GM18951 (cell line): ENCODE results near the gene CCDC112.

ENCODE experiments used
- POLR2A ChIP-seq: IDR thresholded peaks from 4 replicates; pipeline ENCODE4 v1.6.1; 2011; ENCODE audit warnings: mild to moderate bottlenecking; ENCODE audit not compliant: insufficient read length, insufficient read depth; ENCODE audit errors: extremely low read depth
- in situ Hi-C: fragments of 300-500 bp; cut with MboI; formaldehyde crosslinking; loops from one replicate; pipeline ENCODE4 v1.12.0; 2022; ENCODE audit warnings: low sequenced_read_pairs, mixed read lengths, inconsistent platforms; ENCODE audit not compliant: unreplicated experiment

The CCDC112 gene

GRCh38 chr5:115263078-115263380 is 33.4 kb downstream of the CCDC112 start:
- in situ Hi-C loops, result no loop called here
- TF ChIP-seq POLR2A, result no peak

- TF ChIP-seq POLR2A, result peak; percentile 85
- in situ Hi-C loops, result no loop called here
These were observed 34.0 kb downstream of the CCDC112 start, which contains the start of gene PGGT1B for GRCh38 chr5:115262321-115263077. Gene PGGT1B (minus strand): TSS chr5:115262877. CDS start chr5:115262851, 26 bp downstream.

- no peak for TF ChIP-seq POLR2A
- in situ Hi-C loops, result no loop called here
These were observed 34.5 kb downstream of the CCDC112 start for GRCh38 chr5:115262011-115262320.

- TF ChIP-seq POLR2A, result no peak
- in situ Hi-C loops, result no loop called here
These were observed 36.2 kb downstream of the CCDC112 start for GRCh38 chr5:115260248-115260647.

GRCh38 chr5:115257981-115258380 is 38.5 kb downstream of the CCDC112 start:
- in situ Hi-C loops, result no loop called here
- TF ChIP-seq POLR2A, result no peak

GRCh38 chr5:115249379-115249778 is 47.1 kb downstream of the CCDC112 start:
- in situ Hi-C loops, result loop anchor here (10.0 kb wide), 1 partner anchor 155 kb away; no protein-coding TSS in a partner anchor

GRCh38 chr5:115246361-115246991 is 50.0 kb downstream of the CCDC112 start:
- in situ Hi-C loops, result loop anchor here (10.0 kb wide), 1 partner anchor 152 kb away; no protein-coding TSS in a partner anchor
- no peak for TF ChIP-seq POLR2A

GRCh38 chr5:115243412-115243811 is 53.0 kb downstream of the CCDC112 start:
- TF ChIP-seq POLR2A, result no peak
- in situ Hi-C loops, result loop anchor here (10.0 kb wide), 1 partner anchor 149 kb away; no protein-coding TSS in a partner anchor

GRCh38 chr5:115241881-115242642 is 54.4 kb downstream of the CCDC112 start:
- in situ Hi-C loops, result loop anchor here (10.0 kb wide), 1 partner anchor 147 kb away; no protein-coding TSS in a partner anchor
- TF ChIP-seq POLR2A, result no peak

GRCh38 chr5:115237066-115237465 is 59.4 kb downstream of the CCDC112 start:
- in situ Hi-C loops, result no loop called here
- no peak for TF ChIP-seq POLR2A

GRCh38 chr5:115236599-115236998 is 59.9 kb downstream of the CCDC112 start:
- in situ Hi-C loops, result no loop called here
- TF ChIP-seq POLR2A, result no peak

GRCh38 chr5:115231598-115231997 is 64.9 kb downstream of the CCDC112 start:
- TF ChIP-seq POLR2A, result no peak
- in situ Hi-C loops, result no loop called here

GRCh38 chr5:115229606-115230005 is 66.8 kb downstream of the CCDC112 start:
- no peak for TF ChIP-seq POLR2A

GRCh38 chr5:115227281-115227680 is 69.2 kb downstream of the CCDC112 start:
- no peak for TF ChIP-seq POLR2A
- in situ Hi-C loops, result no loop called here

More at GRCh38 chr5:115229606-115230005, 66.8 kb downstream of the CCDC112 start:
- in situ Hi-C loops, result no loop called here
